Dedifferentiated amniotic fluid mesenchymal stem cell (primary cell): ENCODE data around the gene TRAF3IP3.
"Not testable (repeated sequence)": the region's sequence is repeated elsewhere in the genome, so short reads cannot be mapped to it uniquely, and the experiment has no call there.

Experiments used
- DNase-seq: peaks from one replicate; pipeline ENCODE4 v3.0.0-alpha.2; 2016; ENCODE audit errors: extremely low spot score

TRAF3IP3 gene

DNA sequence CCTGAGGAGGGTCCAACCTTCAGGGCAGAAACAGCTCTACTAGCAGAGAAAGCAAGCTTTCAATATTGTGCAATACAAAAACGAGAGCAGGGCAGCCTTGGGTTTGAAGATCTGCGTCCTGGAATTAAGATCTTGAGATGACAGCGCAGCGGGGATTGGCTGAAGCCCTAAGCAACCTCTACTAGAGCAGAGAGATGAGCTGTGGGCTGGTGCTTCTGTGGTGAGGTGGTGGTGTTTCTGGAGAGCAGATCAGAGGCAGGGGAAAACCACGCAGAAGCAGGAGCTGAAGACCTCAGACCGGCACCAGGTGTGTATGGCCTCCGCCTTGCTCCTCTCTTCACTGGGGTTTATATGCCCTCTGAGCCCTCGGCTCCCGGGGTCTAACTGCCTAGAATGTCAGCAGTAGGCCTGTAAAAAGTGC, 12.5 kb downstream of the TRAF3IP3 start:
- DNase-seq = no peak

DNA sequence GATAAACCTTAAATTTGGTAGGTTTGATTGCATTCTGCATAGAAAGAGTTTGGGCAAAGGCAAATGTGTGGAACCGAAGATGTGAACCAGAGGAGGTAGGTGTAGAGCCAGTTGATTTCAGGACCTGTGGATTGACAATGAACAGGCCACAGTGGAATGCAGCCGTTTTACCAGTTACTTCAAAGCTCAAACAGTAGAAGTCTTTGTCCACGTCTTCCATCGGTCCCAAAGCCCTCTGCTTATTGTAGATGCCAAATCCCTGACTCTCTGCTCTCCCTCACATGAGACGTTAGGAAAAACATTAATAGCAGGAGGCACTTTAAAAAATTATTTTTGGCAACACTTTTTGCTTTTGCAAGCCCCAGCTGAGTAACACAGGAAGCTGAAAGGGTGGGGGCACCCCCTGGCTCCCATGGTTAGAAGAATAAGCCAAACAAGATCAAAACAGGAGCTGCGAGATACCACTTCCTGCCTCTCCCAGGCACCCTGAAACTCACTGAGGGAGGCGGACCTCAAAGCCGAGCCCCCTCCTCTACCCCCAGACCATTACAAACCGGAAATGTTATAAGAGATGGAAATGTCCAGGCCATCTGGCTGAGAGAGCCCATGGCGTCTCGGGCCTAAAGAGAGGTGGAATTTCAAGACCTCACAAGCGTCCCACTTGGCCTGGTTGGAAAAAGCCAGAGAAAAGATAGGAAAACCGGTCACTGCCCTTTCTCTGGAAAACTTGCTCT, 13.5 kb downstream of the TRAF3IP3 start:
- peak; percentile 30 for DNase-seq

DNA sequence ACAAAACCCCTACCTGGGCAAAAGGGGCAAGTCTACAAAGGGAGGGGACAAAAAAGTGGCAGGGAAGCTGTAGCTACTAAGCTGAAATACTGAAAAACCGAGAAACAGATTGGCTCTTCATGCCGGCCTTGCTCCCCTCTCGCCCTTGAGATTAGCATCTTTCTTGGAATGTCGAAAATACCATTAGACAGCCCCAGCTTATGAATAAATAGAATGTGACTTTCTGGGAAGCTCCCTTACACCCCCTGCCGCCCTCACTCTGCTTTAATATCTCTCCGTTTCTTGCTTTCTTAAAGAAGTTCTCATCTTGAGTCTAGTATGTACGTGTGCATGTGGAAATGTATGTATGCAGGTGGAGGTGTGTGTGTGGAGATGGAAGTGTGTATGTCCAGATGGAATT, 14.1 kb downstream of the TRAF3IP3 start:
- no peak for DNase-seq

DNA sequence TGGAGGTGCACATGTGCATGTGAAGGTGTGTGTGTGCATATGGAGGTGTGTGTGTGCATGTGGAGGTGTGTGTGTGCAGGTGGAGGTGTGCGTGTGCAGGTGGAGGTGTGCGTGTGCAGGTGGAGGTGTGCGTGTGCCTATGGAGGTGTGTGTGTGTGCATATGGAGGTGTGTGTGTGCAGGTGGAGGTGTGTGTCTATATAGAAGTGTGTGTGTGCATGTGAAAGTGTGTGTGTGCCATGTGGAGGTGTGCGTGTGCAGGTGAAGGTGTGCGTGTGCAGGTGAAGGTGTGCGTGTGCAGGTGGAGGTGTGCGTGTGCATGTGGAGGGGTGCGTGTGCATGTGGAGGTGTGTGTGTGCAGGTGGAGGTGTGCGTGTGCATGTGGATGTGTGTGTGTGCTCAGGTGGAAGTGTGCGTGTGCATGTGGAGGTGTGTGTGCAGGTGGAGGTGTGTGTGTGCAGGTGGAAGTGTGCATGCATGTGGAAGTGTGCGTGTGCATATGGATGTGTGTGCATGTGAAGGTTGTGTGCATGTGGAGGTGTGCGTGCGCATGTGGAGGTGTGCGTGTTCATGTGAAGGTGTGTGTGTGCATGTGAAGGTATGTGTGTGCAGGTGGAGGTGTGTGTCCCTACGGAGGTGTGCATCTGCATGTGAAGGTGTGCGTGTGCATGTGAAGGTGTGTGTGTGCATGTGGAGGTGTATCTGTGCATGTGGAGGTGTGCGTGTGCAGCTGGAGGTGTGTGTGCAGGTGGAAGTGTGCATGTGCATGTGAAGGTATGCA, 15.0 kb downstream of the TRAF3IP3 start:
- DNase-seq = no peak

DNA sequence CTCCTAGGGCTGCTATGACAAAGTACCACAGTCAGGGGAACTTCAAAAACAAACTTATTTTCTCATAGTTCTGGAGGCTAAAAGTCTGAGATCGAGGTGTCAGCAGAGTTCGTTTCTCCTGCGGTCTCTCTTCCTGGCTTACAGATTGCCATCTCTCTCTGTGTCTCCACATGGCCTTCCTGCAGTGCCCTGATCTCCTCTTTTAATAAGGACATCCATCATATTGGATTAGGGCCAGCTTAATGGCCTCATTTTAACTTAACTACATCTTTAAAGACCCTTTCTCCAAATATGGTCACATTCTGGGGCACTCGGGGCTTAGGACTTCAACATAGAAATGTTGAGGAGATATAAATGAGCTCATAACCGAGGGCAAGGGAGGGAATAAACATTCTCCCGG, 16.3 kb downstream of the TRAF3IP3 start:
- DNase-seq = no peak

DNA sequence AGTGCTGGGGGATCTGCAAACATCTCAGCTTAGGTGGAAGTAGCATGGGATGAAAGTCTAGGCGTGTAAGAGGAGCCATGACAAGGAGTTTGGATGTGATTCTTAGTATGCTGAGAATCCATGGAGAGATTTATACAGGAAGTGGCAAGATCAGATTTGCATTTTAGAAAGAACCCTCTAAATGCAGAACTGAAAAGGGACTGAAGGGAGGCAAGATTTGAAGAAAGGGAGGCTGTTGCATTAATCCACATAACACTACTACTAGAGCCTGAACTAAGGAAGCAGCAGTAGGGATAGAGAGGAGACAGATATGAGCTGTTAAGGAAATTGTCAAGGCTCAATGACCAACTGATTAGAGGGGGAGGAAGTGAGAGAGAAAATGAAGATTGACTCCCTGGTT, 18.7 kb downstream of the TRAF3IP3 start:
- no peak for DNase-seq

DNA sequence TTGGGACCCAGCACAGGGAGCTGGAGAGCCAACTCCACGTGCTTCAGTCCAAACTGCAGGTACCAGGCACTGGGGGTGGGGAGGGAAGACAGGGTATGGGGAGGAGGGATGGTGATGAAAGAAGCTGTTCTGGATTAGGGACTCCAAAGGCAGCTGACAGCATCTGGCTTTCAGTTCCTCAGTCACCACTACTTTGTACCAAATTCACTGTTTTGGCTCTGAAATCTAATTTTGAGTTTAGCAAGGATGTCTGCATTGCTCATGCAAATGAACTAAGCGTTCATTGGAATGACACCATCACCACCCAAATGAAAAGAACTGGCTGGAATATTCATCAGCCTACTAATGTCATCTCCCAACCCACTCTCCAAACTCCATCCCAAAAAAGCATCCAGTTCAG, 19.8 kb downstream of the TRAF3IP3 start:
- DNase-seq = no peak

DNA sequence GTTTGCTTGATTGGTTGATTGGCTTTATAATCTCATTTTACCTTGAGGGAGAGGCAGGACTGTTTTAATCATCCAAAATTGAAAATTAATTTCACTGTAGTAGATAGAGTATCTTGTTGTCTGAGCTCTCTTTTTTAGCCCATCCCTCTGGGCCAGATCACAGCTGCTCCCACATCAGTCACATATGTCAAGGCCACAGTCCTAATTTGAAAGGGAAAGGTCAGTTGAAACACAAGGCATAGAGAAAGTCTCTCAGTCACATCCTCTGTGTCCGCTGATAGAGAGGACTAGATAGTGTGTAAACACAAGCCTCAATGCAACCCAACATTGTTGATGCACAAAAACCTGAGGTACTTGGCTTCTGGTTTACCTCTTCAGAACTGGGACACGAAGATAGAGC, 21.7 kb downstream of the TRAF3IP3 start:
- DNase-seq = no peak

DNA sequence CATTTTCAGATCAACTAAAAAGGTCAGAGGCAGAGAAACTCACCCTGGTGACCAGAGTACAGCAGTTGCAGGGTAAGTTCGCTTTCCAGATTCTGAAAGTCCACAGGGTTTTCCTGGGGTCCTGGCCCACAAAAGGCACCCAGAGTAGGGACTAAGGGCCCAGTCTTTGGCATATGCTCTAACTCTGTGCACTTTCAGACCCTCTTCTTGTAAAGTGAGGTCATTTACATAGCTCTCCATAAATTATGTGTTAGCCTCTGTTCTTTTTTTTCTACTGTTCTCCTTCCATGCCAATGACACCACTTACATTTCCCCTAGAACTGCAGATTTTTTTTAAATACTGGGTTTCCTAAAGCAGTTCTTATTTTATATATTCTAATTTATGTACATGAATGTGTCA, 22.2 kb downstream of the TRAF3IP3 start:
- no peak for DNase-seq

DNA sequence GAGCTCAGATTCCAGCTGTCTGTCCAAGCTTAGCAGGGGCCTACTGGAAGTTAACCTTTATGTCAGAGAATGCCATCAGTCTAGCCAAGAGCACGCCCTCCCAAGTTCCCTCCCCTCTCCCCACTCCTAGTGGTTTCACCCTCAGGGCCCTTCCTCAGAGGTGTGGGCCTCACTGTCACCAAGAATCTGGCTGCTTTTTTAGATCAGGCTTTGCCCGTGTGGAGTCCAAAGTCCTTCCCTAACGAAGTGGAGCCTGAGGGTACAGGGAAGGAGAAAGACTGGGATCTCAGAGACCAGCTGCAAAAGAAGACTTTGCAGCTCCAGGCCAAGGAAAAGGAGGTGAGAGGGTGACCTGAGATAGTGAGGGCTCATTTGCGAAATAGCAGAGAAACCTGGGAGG, 24.4 kb downstream of the TRAF3IP3 start:
- no peak for DNase-seq

DNA sequence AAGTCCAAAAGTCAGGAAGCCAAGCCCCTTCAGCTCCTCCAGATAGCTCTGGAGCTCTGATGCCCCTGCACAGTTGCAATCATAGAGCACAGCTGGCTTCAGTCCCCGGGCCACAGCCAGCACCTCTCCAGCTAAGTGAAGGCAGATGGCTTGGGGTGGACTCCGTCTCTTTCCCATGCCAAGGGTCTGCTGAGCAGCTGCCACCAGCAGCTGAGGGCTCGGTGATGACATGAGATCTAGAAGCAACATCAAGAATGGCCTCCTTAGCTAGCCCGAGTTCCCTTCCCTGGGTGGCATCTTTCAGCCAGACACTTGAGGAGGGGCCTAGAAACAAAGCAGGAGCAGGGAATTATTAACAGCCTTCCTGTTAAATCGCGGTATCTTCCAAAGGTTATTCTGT, 27.5 kb downstream of the TRAF3IP3 start:
- no peak for DNase-seq

DNA sequence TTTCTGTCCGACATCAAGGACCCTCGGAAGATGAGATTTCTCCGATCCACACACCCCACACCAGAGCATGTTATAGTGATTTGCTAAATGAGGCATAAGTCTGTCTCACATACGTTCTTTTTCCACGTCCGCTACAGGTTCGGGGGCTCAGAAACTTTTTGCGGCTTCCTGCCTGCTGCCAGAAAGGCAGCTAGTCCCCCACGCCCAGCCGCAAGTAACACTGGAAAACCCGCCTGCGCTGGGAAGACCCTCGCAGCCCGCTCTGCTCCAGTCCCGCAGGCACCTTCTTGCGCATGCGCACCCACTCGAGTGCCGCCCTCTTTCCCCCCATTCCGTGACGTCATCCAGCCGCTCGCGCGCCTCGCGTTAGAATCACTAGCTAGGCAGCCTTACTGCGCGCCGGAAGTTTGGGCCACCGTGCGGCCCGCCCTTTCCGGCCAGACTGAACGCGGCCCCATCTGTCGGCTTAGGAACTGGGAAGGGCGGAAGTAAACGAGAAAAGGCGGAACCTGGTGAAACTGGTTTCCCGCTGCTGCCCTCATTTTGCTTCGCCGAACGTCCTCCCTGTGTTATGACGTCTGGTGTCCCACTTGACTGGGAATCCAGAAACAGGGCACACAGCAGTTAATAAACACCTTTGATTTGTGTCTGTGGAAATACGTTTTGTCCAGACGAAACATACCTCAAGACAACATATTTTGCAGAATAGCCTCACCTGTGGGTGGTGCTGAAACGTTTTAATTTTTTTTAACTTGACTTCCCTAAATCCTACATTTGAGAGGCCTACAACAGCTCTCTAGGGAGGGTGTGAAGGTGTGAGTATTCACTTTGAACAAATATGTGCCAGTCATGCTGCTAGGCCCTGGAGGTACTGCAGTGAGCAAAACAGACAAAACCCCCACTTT, 28.7 kb downstream of the TRAF3IP3 start, which contains the start of gene C1orf74:
C1orf74 (minus strand) TSS at position 295 of the 905 bp plus-strand sequence. CDS start 925 bp downstream, outside the sequence.
- DNase-seq = peak; percentile 98

DNA sequence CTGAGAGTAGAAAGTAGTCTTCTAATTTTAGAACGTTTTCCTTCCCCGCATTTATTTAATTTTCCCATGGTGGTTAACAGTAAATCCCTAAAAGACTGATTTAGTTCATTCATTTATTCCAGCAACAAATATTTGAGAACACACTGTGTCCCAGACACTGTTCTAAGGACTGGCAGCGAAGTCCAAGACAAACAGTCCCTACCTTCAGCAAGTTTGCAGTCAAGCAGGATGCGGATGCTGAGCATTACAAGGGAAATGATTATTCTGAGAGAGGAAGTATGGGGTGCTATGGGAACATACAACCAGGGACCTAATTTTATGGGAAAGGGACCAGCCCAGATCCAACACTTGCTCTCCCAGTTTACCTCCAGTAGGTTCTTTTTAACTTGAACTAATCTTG, 29.7 kb downstream of the TRAF3IP3 start:
- DNase-seq = no peak

DNA sequence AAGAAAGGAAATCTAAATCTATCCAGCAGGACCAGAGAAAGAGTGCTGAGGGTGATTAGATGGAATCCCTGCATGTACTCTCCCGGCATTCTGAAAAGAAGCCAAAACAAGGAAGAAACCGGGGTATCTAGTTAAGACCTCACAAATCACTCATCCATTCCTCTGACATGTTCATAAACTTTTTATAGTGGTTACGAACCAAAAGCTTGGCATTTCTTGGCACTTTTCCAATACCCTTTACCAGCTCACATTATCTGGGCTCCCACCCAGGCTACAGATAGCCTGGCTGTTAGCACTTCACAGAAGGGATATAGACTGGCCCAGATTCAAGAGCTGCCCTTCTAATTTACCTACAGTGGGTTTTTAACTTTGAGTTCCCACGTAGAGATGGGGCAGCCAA, 30.3 kb downstream of the TRAF3IP3 start:
- DNase-seq = no peak

DNA sequence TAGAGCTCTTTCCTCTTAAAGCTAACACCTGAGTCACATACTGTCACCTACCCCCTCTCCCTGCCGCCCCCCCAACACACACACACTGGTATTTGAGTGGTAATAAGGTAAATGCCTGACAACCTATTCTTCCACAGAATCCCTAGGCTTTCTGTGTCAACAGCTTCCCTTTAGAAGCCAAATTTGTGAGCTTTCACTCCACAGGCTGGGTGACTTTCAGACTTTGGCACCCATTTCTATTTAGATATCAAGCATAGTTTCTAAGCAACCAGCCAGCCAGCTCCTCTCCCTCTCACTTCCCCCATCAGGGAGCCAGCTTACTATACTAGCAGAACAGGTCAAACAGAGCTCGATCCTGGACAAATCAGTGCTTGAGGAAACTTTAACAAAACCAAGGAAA, 31.7 kb downstream of the TRAF3IP3 start:
- no peak for DNase-seq

DNA sequence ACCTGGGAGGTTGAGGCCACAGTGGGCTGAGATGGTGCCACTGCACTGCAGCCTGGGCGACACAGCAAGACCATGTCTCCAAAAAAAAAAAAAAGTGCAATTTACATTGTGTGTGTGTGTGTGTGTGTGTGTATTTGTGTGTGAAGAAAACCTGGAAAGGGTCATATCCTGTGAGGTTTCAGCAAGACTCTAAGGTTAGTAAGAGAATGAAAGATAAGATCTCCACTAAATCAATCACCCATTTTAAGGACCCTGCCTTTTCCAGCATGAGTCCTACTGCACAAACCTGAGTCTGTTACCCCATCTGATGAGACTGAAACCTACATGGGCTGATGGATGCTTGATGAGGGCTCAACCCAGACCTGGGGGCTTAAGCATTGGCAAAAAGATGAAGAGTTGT, 33.4 kb downstream of the TRAF3IP3 start:
- no peak for DNase-seq

DNA sequence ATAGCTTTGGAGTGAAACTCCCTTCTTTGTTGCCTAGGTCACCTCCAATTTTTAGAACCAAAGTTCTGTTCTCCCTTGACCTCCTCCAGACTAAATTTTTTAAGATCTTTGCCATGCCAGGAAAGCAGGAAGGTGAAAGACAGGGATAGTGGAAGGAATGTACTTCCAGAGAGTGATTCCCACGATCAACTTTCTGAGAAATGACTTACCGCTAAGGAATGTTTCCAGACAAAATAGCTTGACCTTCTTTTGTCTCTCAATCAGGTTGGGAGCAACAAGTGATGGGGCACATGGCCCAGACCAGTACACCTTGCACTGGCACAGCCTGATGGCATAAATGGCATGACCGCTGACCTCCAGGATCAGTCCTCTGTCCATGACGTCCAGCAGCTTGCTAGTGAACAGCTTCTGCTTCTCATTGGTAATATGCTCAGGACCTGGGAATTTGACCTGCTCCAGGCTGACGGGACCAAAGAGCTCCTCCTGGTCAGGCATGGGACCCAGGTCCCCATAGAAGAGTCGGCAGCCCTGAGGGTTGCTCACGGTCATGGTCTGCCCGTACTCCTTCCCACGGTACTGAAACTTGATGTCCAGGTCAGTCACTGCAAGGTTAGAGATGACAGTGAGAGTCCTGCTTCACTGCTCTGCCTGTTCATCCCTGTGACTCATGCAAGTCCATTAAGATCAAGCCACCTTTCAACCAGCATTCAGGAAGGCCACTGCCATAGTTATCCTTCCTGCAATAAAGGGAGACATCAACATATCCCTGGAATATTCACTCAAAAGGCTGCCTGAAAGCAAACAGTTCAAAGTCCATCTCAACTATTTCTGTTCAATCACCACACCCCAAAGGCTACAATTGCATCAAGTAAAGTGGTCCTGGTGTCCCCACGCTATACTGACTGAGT, 34.7 kb downstream of the TRAF3IP3 start:
- no peak for DNase-seq

DNA sequence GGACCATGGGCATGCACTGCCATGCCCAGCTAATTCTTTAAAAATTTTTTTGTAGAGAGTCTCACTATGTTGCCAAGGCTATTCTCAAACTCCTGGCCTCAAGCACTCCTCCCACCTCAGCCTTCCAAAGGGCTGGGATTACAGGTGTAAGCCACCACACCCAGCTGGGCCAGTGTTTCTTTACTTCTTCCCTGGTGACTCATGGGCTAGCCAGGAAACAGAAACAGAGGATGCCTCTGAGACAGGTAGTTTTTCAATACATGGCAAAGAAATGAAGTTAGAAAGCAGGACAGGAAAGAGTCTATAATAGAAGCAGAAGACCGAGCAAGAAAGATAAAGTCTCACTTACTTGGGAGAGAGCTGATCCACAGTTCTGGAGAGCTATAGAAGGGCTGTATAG, 36.1 kb downstream of the TRAF3IP3 start:
- DNase-seq = no peak

DNA sequence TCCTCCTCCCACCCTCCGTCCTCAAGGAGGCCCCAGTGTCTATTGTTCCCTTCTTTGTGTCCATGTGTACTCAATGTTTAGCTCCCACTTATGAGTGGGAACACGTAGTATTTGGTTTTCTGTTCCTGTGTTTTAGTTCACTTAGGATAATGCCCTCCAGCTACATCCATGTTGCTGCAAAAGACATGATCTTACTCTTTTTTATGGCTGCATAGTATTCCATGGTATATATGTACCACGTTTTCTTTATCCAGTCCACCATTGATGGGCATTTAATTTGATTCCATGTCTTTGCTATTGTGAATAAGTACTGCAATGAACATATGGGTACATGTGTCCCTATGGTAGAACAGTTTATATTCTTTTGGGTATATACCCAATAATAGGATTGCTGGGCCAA, 37.9 kb downstream of the TRAF3IP3 start:
- not testable (repeated sequence) for DNase-seq

DNA sequence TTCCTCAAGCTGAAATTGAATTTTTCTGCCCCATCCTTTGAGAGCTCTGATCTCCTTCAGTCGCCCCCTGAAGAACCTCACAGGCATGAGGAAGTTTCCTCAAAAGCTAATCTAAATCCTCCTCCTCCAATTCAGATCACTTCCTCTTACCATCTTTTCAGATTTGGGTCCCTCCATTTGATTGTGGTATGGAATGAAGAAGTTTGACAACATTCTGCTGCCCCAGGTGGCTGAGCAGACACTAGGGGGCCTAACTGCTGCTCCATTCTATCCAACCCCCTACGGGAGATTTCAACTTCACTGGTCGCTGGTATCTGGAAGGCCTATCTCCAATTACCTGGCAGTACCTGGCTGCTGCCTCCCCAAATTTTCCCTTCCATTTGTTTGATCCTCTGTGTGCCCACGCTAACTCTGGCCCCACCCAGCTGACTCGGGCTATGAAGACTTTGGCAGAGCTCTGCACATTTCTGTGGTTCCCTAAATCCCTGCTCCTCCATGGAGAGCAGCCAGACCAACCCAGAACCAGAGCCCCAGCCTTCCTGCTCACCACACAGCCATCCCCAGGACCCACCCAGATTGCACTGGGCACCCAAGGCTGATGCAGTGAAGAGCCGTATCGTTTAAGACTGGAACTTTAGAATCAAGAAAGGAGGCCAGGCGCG, 42.3 kb downstream of the TRAF3IP3 start:
- DNase-seq = peak; percentile 23
